Spleen (tissue), 7 donors: Measurements from ENCODE around the gene DTNBP1.

Experiments
- CTCF ChIP-seq, 11 experiments: fragments of 200-600 bp in 7 of 11; fragments of 450-650 bp in 4 of 11; sonication (generic) in 4 of 11; IDR thresholded peaks in 8 of 11; conservative IDR thresholded peaks in 3 of 11; 1 replicate in 7 of 11; 2 replicates in 4 of 11; pipeline versions ENCODE4 v1.4.0 to v1.8.0; 2016 to 2021; ENCODE audit warnings: antibody characterized with exemption in 11 of 11, inconsistent platforms in 4 of 11, mild to moderate bottlenecking in 1 of 11
- POLR2AphosphoS5 ChIP-seq, 3 donors: sonication (generic); formaldehyde crosslinking; IDR thresholded peaks; one replicate each; pipeline ENCODE4 v1.5.1; 2017; ENCODE audit warnings: antibody characterized with exemption in 3 of 3
- donor health status: DM: no; HTN: no; CAD: no; lungs with moderate emphysema.
- donor health status: DM: no; HTN: no; CAD: no.
- donor health status: DM: no; HTN: no; CAD: no.

- TF ChIP-seq POLR2AphosphoS5 (IDR thresholded peaks at IDR 0.05), result peak in 2 of 3 donors; percentile 27 to 35
- no peak for TF ChIP-seq CTCF (IDR thresholded peaks at IDR 0.05 in 8 of 11, conservative IDR thresholded peaks at IDR 0.05 in 3 of 11)
Observed at GRCh38 chr6:15522427-15522826, 140.4 kb downstream of the DTNBP1 start.
